Urinary bladder (tissue), 4 donors: ENCODE results near the gene ANO3. TPM values are rescaled to one million over a fixed set of nuclear protein-coding genes. Genes with fewer than 3 reads are reported as not detected.
"Not testable (repeated sequence)": the region's sequence is repeated elsewhere in the genome, so short reads cannot be mapped to it uniquely, and the experiment has no call there.

Source experiments
- DNase-seq: peaks from one replicate; pipeline ENCODE4 v3.0.0-alpha.2; 2015; ENCODE audit errors: extremely low spot score
- H3K27ac ChIP-seq: one replicate; pipeline ENCODE4 v1.5.1; 2013; ENCODE audit warnings: low read depth, mild to moderate bottlenecking, moderate library complexity
- H3K36me3 ChIP-seq: one replicate; pipeline ENCODE4 v1.6.1; 2013; ENCODE audit warnings: mild to moderate bottlenecking, moderate library complexity; ENCODE audit not compliant: insufficient read depth
- H3K4me1 ChIP-seq: one replicate; pipeline ENCODE4 v1.6.1; 2013; ENCODE audit warnings: mild to moderate bottlenecking, moderate library complexity; ENCODE audit not compliant: insufficient read depth
- H3K4me3 ChIP-seq: one replicate; pipeline ENCODE4 v1.5.1; 2013; ENCODE audit warnings: low read depth, low read length
- WGBS: extraction: QIAGEN DNeasy Blood & Tissue Kit; methylation state at CpG from one replicate; pipeline ENCODE4 v1.1.7; 2013; 5-methylcytosine and 5-hydroxymethylcytosine counted together
- polyA plus RNA-seq: library from polyadenylated mRNA; stranded (reverse); fragments of 200-250 nt; gene quantifications from one replicate; pipeline ENCODE4 v1.2.3, GENCODE V29; 2013
- total RNA-seq: library from RNA; depleted of rRNA; stranded (reverse); fragments of >200 nt; gene quantifications from one replicate; pipeline ENCODE4 v1.2.3, GENCODE V29; 2014
- donor health status: healthy with polysubstance abuse.
- donor health status: healthy.

ANO3 gene
- total RNA-seq, result 1.2 TPM
- 0.14 TPM for polyA plus RNA-seq

DNA sequence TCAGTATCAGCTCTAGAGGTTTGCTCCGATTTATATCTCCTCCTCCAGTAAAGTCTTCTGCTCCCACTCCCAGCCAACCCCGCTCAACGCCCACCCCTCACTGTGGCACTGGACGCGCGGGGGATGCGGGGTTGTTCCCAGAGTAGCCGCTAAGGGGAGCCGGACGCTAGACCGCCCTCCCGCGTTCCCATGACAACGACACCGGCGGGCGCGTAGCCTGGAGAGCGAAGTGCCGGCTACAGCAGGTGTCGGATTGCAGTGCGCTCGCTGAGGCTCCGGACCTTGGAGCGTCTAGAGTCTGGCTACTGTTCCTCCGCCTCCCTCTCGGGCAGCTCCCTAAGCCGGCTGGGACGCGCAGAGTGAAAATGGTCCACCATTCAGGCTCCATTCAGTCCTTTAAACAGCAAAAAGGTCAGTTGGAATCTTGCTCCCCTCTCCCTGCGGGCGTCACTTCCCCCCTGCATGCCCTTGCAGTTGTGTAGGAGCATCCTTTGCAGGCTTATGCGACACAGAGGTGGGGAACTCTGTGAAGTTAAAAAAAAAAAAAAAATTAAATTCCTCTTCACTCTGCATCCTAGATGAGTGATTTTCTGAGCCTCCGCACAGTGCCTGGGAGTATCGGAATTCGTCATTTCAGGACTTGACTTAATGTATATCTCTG lies at the start of gene ANO3:
TSS of gene ANO3 (plus strand) at position 220 of the 661 bp plus-strand sequence. CDS start at position 366, 146 bp downstream.
- no peaks in the 10 kb centered on the region for H3K36me3 ChIP-seq
- 2% methylated on average over 36 of the region's 36 CpGs for WGBS
- H3K27ac ChIP-seq, result no peak within 1 kb of the TSS
- H3K4me1 ChIP-seq, result no peaks in the 10 kb centered on the region
- H3K4me3 ChIP-seq, result peak within 1 kb of the TSS; percentile 15
- DNase-seq, result peak; percentile 66

DNA sequence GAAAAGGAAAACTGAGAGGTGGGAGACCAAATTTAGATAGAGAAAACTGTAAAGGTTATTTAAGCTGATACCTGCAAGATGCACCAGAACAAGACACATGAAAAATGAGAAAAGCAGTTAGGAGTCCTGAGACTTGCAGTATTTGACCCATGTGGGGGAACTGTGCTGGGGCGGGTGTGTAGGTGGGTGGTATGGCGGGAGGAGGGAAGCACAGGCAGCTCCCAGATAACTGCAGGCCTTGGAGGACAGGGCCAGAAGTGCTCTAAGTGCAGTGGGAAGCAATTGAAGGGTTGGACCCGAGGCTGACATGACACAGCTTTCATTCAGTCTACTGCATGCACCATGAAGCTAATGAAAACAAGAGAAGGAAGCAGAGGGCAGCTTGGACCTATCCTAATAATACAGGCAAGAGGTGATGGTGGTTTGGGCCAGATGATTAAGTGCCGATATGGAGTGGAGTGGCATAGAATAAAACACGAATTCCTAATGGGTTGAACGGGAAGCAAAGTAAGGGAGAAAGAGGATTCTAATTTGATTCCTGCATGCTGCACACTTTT lies 48.0 kb upstream of the ANO3 start:
- Histone ChIP-seq H3K27ac (no peak overlapping the region), H3K4me1 (no peaks in the 10 kb centered on the region), H3K4me3 (no peak overlapping the region), H3K36me3 (no peaks in the 10 kb centered on the region)
- DNase-seq, result no peak
- 76% methylated on average over 6 of the region's 6 CpGs for WGBS

DNA sequence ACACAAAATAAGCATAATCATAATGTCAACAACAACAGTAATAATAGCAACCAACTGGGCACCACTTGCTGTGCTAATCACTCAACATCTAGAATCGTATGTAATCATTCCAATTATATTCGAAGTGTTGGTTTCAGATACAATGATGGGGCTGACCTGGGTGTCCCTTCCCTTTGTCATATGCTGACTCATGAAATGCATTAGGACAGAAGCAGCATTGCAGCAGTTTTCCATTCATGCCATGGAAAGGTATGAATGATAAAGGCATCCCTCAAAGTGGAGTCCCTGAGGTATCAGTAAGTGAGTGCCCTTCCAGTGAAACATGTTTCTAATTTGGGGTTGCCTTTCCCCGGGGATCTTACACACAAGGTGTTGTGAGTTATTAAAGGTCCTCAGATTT lies 46.3 kb upstream of the ANO3 start:
- Histone ChIP-seq H3K4me1 (no peaks in the 10 kb centered on the region), H3K27ac (no peak overlapping the region), H3K4me3 (no peak overlapping the region), H3K36me3 (no peaks in the 10 kb centered on the region)
- WGBS, result 83% methylated on average over 3 of the region's 3 CpGs
- no peak for DNase-seq

DNA sequence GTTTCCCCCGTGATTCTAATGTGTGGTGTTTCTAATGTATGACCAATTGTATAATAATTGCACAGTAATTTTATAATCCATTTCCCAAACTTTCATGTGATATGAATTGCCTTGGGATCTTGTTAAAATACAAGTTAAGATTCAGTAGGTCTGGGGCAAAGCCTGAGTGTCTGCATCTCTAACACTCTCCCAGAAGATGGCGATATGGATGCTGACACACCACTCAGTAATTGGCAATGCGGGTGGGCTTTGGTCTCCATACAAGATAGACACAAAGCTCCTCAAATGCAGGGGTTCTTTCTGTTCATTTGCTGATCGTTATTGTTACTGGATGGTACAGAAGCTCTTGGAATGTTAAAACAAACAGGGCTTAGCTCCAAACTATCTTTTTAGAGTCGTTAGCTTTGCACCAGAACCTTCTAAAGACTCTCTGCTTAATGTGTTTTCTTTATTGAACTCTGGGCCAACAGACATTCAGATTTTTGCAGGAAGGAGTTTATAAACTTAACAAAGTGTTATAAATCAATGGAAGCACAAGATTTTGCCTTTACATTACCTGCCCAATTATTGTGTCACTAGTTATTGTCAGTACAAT lies 45.4 kb upstream of the ANO3 start:
- H3K4me3 ChIP-seq, result no peak overlapping the region
- no peaks in the 10 kb centered on the region for H3K36me3 ChIP-seq
- 34% methylated on average over 5 of the region's 5 CpGs for WGBS
- no peaks in the 10 kb centered on the region for H3K4me1 ChIP-seq
- no peak for DNase-seq
- H3K27ac ChIP-seq, result no peak overlapping the region

DNA sequence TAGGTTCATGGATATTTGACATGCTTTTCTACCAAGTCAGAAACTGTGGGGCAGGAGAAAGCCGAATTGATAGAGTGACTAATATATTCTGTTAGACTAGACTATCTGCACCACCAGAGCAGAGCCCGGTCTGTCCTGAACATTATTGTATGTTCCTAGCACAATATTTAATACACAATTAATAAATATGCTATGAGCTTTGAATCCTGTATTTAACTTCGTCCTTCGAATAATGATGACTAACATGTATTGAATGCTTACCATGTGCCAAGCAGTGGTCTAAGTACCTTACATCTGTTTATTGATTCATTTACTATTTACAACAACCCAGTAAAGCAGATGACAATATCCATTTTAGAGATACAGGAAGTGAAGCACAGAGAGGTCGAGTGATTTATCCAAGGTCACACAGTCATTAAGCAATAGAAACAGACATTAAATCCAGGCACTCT lies 44.8 kb upstream of the ANO3 start:
- Histone ChIP-seq H3K4me1 (no peaks in the 10 kb centered on the region), H3K36me3 (no peaks in the 10 kb centered on the region), H3K27ac (no peak overlapping the region), H3K4me3 (no peak overlapping the region)
- WGBS, result 81% methylated on average over 5 of the region's 5 CpGs
- no peak for DNase-seq

- H3K36me3 ChIP-seq, result no peaks in the 10 kb centered on the region
- no peaks in the 10 kb centered on the region for H3K4me1 ChIP-seq
- peak; percentile 26 for DNase-seq
- WGBS, result 11% methylated on average over 4 of the region's 4 CpGs
- no peak overlapping the region for H3K27ac ChIP-seq
- no peak overlapping the region for H3K4me3 ChIP-seq
These were observed 34.5 kb upstream of the ANO3 start for GRCh38 chr11:26297189-26297975.

GRCh38 chr11:26316372-26316771 lies 15.6 kb upstream of the ANO3 start:
- H3K4me1 ChIP-seq, H3K4me3 ChIP-seq, DNase-seq, H3K27ac ChIP-seq, H3K36me3 ChIP-seq: not testable (repeated sequence)
- 55% methylated on average over 5 of the region's 5 CpGs for WGBS

GRCh38 chr11:26319906-26320305 lies 12.0 kb upstream of the ANO3 start:
- Histone ChIP-seq H3K4me3 (no peak overlapping the region), H3K27ac (no peak overlapping the region), H3K36me3 (no peaks in the 10 kb centered on the region), H3K4me1 (no peaks in the 10 kb centered on the region)
- WGBS, result 43% methylated on average over 2 of the region's 2 CpGs
- DNase-seq, result no peak

DNA sequence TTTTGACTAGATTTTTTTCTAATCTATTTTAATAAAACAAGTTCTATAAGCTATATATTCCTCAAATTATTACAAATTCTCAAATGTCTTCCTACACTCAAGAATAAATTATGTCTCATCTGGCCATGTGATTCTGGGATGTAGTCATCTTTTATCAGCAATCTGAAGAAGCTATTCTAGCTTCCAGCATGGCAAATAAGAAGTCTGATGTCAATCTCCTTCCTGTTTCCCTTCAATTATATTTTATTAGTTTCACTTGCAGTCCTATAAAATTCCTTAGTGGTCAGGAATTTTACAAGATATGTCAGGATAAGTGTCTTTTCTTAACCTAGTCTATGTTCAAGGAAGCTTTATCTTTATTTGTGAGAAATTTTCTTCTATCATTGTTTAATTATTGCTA lies 10.4 kb upstream of the ANO3 start:
- DNase-seq, result no peak
- no peak overlapping the region for H3K4me3 ChIP-seq
- no peaks in the 10 kb centered on the region for H3K4me1 ChIP-seq
- H3K36me3 ChIP-seq, result no peaks in the 10 kb centered on the region
- H3K27ac ChIP-seq, result no peak overlapping the region

DNA sequence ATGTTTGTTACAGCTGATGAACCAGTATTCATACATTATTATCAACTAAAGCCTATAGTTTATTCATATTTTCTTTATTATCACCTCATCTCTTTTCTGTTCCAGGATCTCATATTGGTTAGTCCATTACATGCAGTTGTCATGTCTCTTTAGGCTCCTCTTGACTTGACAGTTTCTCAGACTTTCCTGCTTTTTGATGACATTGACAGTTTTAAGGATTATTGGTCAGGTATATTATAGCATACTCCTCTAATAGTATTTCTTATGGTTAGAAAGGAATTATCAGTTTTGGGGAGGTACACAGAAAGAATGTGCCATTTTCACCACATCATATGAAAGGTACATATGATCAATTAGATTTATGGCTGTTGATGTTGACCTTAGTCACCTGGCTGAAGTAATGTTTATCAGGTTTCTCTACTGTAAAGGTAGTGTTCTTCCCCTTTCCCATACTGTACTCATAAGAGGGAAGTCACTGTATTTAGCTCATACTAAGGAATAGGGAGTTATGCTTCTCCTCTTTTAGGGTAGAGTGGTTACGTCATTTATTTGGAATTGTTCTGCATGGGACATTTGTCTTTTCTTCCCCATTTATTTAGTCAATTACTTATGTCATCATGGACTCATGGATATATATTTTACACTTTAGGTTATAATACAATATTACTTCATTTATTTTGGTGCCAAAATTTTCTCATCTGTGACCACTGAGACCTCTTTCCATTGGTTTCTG lies 9.4 kb upstream of the ANO3 start:
- Histone ChIP-seq H3K4me1 (no peaks in the 10 kb centered on the region), H3K36me3 (no peaks in the 10 kb centered on the region), H3K27ac (no peak overlapping the region), H3K4me3 (no peak overlapping the region)
- DNase-seq, result no peak
- WGBS, result 97% methylated on average over 1 of the region's 1 CpG

- no peaks in the 10 kb centered on the region for H3K4me1 ChIP-seq
- no peaks in the 10 kb centered on the region for H3K36me3 ChIP-seq
- no peak overlapping the region for H3K27ac ChIP-seq
- DNase-seq, result no peak
- H3K4me3 ChIP-seq, result no peak overlapping the region
These were observed 8.1 kb upstream of the ANO3 start for GRCh38 chr11:26323837-26324236.

GRCh38 chr11:26324270-26324669 lies 7.7 kb upstream of the ANO3 start:
- H3K27ac ChIP-seq, result no peak overlapping the region
- no peaks in the 10 kb centered on the region for H3K4me1 ChIP-seq
- no peak overlapping the region for H3K4me3 ChIP-seq
- DNase-seq, result no peak
- 89% methylated on average over 2 of the region's 2 CpGs for WGBS
- H3K36me3 ChIP-seq, result no peaks in the 10 kb centered on the region

DNA sequence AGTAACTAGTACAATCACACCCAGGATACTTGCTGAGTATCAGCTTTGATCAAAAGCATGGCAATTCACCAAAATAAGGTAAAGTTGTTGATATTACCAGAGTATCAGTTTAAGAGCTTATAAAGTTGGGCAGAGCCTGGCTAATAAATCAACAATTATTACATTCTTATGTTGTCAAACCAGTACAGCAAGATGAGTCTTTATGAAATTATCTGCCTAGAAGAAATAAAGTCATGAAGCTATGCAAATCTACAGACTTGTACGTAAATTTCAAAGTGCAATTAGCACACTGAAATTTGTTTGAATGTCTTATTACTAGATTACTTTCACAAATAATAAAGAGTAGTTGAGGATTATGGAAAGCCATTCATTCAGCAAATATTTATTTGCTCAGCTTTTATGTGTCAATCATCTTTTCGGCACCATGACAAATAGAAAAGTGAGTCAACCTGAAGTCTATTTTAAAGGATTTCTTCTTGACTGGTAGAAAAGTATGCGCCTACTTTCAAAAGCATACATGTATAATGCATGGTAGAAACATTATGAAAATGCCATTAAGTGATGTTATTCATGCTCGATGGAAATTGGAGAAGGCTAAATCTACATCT lies 5.0 kb upstream of the ANO3 start:
- Histone ChIP-seq H3K4me1 (no peaks in the 10 kb centered on the region), H3K27ac (no peak overlapping the region), H3K36me3 (no peaks in the 10 kb centered on the region), H3K4me3 (no peak overlapping the region)
- WGBS, result 87% methylated on average over 4 of the region's 4 CpGs
- no peak for DNase-seq
